GM12864 (cell line): ENCODE data around the gene ASCL1.

ENCODE experiments used
- DNase-seq: peaks from one replicate; pipeline ENCODE4 v3.0.0-alpha.2; 2011; ENCODE audit warnings: low read depth
- H3K4me3 ChIP-seq: 2 replicates; pipeline ENCODE4 v1.5.1; 2011; ENCODE audit warnings: mild to moderate bottlenecking, low read depth, low read length, control low read depth
- CTCF ChIP-seq: IDR thresholded peaks from 2 replicates; pipeline ENCODE4 v1.5.1; 2011; ENCODE audit warnings: low read depth, mild to moderate bottlenecking, moderate library complexity, low read length, control low read depth, inconsistent platforms; ENCODE audit errors: missing control alignments

ASCL1 gene

GRCh38 chr12:102962532-102962931 lies 5.1 kb downstream of the ASCL1 start:
- H3K4me3 ChIP-seq = no peak overlapping the region
- no peak for TF ChIP-seq CTCF
- no peak for DNase-seq

- no peak for DNase-seq
- no peak overlapping the region for H3K4me3 ChIP-seq
- TF ChIP-seq CTCF = no peak
Observed at GRCh38 chr12:102962986-102963385, 5.5 kb downstream of the ASCL1 start.

- no peak for DNase-seq
- no peak overlapping the region for H3K4me3 ChIP-seq
- TF ChIP-seq CTCF = no peak
Observed at GRCh38 chr12:102963796-102964195, 6.3 kb downstream of the ASCL1 start.

- no peak for DNase-seq
- no peak for TF ChIP-seq CTCF
- H3K4me3 ChIP-seq = peak overlapping the region; percentile 13; the same call in 1 of the 2 replicates
Observed at GRCh38 chr12:102964872-102965271, 7.4 kb downstream of the ASCL1 start.

GRCh38 chr12:102965281-102966155 lies 8.0 kb downstream of the ASCL1 start:
- no peak for TF ChIP-seq CTCF
- DNase-seq = no peak
- peak overlapping the region; percentile 13; the same call in 1 of the 2 replicates for H3K4me3 ChIP-seq

- H3K4me3 ChIP-seq = no peak overlapping the region
- TF ChIP-seq CTCF = no peak
- no peak for DNase-seq
Observed at GRCh38 chr12:102966200-102966863, 8.9 kb downstream of the ASCL1 start.
